Memory B cell (primary cell): ENCODE results near the gene KBTBD7.

Experiments used
- ATAC-seq: fragments of 150-1000 bp; cut with Tn5 transposase; 2 replicates; pipeline ENCODE4 v1.10.0; 2021; ENCODE audit warnings: low read depth, mild to moderate bottlenecking, moderate library complexity
- DNase-seq, 2 donors: peaks; one replicate each; pipeline ENCODE4 v3.0.0; 2022; ENCODE audit warnings: low spot score in 2 of 2
- H3K27ac Mint-ChIP-seq: one replicate; pipeline ENCODE4 v1.8.0; 2022; ENCODE audit warnings: mild to moderate bottlenecking, moderate library complexity, mixed read lengths
- H3K27me3 Mint-ChIP-seq: one replicate; pipeline ENCODE4 v1.8.0; 2022; ENCODE audit warnings: mixed read lengths
- H3K36me3 Mint-ChIP-seq: one replicate; pipeline ENCODE4 v1.8.0; 2022; ENCODE audit warnings: mild to moderate bottlenecking, mixed read lengths
- H3K4me1 Mint-ChIP-seq: one replicate; pipeline ENCODE4 v1.8.0; 2022; ENCODE audit warnings: mixed read lengths
- H3K4me3 Mint-ChIP-seq: one replicate; pipeline ENCODE4 v1.8.0; 2022; ENCODE audit warnings: mild to moderate bottlenecking, moderate library complexity, mixed read lengths
- H3K9me3 Mint-ChIP-seq: one replicate; pipeline ENCODE4 v1.8.0; 2022; ENCODE audit warnings: mixed read lengths

The KBTBD7 gene

DNA sequence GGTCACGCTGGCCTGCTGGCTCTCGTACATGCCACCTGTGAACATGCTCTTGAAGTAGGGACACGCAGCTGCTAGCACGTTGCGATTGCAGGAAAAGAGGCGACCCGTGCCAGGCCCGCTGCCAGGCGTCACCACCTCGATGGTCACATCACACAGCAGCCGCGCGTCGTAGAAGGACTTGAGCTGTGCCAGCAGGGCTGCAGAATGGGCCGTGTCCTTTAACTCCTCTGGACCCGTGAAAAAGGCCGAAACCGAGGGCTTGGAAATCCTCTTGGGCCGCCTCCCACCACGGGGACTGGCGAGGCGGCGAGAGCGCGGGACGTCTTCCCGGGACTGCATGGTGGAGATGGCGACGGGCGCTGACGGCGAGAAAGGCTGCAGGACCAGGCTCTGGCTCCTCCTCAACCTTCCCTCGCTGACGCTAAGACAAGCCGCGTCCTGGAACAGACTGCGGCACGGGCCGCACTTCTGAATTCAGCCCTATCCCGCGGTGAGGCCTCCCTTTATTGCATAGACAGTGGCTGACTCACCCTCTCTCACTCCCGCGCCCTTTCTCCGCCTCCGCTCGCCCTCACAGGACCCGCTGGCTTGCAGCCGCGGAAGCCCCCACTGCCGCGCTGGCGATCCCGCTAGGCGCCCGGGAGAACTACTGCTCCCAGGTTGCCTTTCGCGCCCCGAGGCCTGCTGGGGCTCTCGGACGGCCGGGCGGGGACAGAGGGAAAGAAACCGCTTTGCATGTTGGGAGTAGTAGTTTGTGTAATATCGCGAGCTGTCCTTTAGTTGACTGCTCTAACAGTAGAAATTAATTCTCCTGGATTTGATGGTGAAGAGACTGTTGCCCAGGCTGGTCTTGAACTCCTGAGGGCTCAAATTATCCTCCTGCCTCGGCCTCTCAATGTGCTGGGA lies at the start of gene KBTBD7:
Gene KBTBD7 (minus strand): TSS at position 651 of the 906 bp plus-strand sequence. CDS start 312 bp downstream, at position 339.
- peak; percentile 94 for ATAC-seq
- Mint-ChIP-seq H3K27me3 (no peaks in the 10 kb centered on the region), H3K36me3 (peaks cover 14% of the 10 kb centered on the region), H3K4me3 (peak within 1 kb of the TSS; percentile 93), H3K4me1 (peaks cover 27% of the 10 kb centered on the region), H3K27ac (peak within 1 kb of the TSS; percentile 89), H3K9me3 (no peaks in the 10 kb centered on the region)
- peak; percentile 79 to 83 for DNase-seq

GRCh38 chr13:41241626-41242025 lies 47.3 kb upstream of the KBTBD7 start:
- H3K27me3 Mint-ChIP-seq, result no peaks in the 10 kb centered on the region
- H3K36me3 Mint-ChIP-seq, result peaks cover 14% of the 10 kb centered on the region
- no peak for DNase-seq
- no peak overlapping the region for H3K4me3 Mint-ChIP-seq
- no peaks in the 10 kb centered on the region for H3K9me3 Mint-ChIP-seq
- no peaks in the 10 kb centered on the region for H3K4me1 Mint-ChIP-seq
- no peak for ATAC-seq
- H3K27ac Mint-ChIP-seq, result no peak overlapping the region

DNA sequence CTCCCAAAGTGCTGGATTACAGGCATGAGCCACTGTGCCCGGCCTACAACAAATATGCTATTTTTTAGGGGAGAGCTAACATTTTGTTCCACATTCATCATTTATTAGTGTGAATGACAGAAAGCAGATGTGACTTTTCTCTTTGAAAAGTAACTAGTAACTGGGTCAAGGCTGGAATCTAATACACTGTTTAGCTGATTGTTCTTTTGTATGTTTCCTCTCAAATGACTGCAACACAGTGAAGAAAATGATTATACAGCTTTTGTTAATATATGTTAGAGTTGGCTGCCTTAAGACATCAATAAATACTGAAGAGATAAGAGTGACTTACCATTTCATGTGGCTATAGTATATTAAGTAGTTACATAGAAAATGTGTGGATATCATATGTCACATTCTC lies 42.0 kb upstream of the KBTBD7 start:
- Mint-ChIP-seq H3K9me3 (no peaks in the 10 kb centered on the region), H3K27ac (no peak overlapping the region), H3K27me3 (no peaks in the 10 kb centered on the region), H3K36me3 (peaks cover 27% of the 10 kb centered on the region), H3K4me3 (no peak overlapping the region), H3K4me1 (peaks cover 13% of the 10 kb centered on the region)
- ATAC-seq, result no peak
- no peak for DNase-seq

- Mint-ChIP-seq H3K4me1 (peaks cover 13% of the 10 kb centered on the region), H3K36me3 (peaks cover 25% of the 10 kb centered on the region), H3K27ac (peak overlapping the region; percentile 82), H3K27me3 (no peaks in the 10 kb centered on the region), H3K4me3 (no peak overlapping the region), H3K9me3 (no peaks in the 10 kb centered on the region)
- DNase-seq (no peak), ATAC-seq (no peak)
These were observed 38.5 kb upstream of the KBTBD7 start for GRCh38 chr13:41232578-41233480.

GRCh38 chr13:41231786-41232185 lies 37.4 kb upstream of the KBTBD7 start:
- DNase-seq (no peak), ATAC-seq (no peak)
- Mint-ChIP-seq H3K27me3 (no peaks in the 10 kb centered on the region), H3K4me3 (no peak overlapping the region), H3K9me3 (no peaks in the 10 kb centered on the region), H3K27ac (no peak overlapping the region), H3K36me3 (peaks cover 26% of the 10 kb centered on the region), H3K4me1 (peaks cover 13% of the 10 kb centered on the region)

- H3K9me3 Mint-ChIP-seq, result no peaks in the 10 kb centered on the region
- H3K4me3 Mint-ChIP-seq, result no peak overlapping the region
- no peaks in the 10 kb centered on the region for H3K27me3 Mint-ChIP-seq
- peaks cover 13% of the 10 kb centered on the region for H3K4me1 Mint-ChIP-seq
- ATAC-seq (no peak), DNase-seq (no peak)
- H3K27ac Mint-ChIP-seq, result no peak overlapping the region
- peaks cover 28% of the 10 kb centered on the region for H3K36me3 Mint-ChIP-seq
These were observed 36.8 kb upstream of the KBTBD7 start for GRCh38 chr13:41231025-41231677.

GRCh38 chr13:41229356-41229755 lies 35.0 kb upstream of the KBTBD7 start:
- no peak overlapping the region for H3K27ac Mint-ChIP-seq
- DNase-seq (no peak), ATAC-seq (no peak)
- H3K27me3 Mint-ChIP-seq, result no peaks in the 10 kb centered on the region
- no peaks in the 10 kb centered on the region for H3K9me3 Mint-ChIP-seq
- H3K36me3 Mint-ChIP-seq, result peaks cover 22% of the 10 kb centered on the region
- peaks cover 13% of the 10 kb centered on the region for H3K4me1 Mint-ChIP-seq
- no peak overlapping the region for H3K4me3 Mint-ChIP-seq

- no peak for ATAC-seq
- no peak overlapping the region for H3K4me3 Mint-ChIP-seq
- no peaks in the 10 kb centered on the region for H3K27me3 Mint-ChIP-seq
- DNase-seq, result no peak
- no peak overlapping the region for H3K27ac Mint-ChIP-seq
- H3K9me3 Mint-ChIP-seq, result no peaks in the 10 kb centered on the region
- peaks cover 17% of the 10 kb centered on the region for H3K36me3 Mint-ChIP-seq
- H3K4me1 Mint-ChIP-seq, result peaks cover 5% of the 10 kb centered on the region
These were observed 30.0 kb upstream of the KBTBD7 start for GRCh38 chr13:41224113-41225110.

GRCh38 chr13:41222259-41222852 lies 28.0 kb upstream of the KBTBD7 start:
- Mint-ChIP-seq H3K4me1 (peaks cover 5% of the 10 kb centered on the region), H3K36me3 (peaks cover 18% of the 10 kb centered on the region), H3K4me3 (no peak overlapping the region), H3K9me3 (no peaks in the 10 kb centered on the region), H3K27me3 (no peaks in the 10 kb centered on the region), H3K27ac (no peak overlapping the region)
- peak; percentile 92 for ATAC-seq
- peak; percentile 62 to 64 for DNase-seq

DNA sequence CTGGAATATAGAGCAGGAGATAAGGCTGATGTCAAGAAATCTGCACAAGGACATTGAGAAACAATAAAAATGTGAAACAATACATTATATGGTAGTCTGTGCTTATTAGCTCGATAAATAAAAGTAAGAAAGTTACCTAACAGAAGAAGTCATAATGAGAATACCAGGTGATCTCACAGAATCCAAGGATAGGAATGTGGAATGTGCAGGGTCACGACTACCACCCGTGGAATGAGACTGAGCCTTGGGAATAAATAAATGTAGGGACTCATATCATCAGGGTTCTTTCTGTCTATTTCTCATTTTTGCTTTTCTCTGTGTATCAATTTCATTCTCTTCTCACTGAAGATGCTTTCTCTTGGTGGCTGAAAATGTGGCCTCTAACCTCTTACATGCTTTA lies 26.0 kb upstream of the KBTBD7 start:
- H3K27me3 Mint-ChIP-seq, result no peaks in the 10 kb centered on the region
- H3K27ac Mint-ChIP-seq, result no peak overlapping the region
- no peak for ATAC-seq
- H3K4me3 Mint-ChIP-seq, result no peak overlapping the region
- H3K4me1 Mint-ChIP-seq, result peaks cover 5% of the 10 kb centered on the region
- H3K36me3 Mint-ChIP-seq, result peaks cover 19% of the 10 kb centered on the region
- H3K9me3 Mint-ChIP-seq, result no peaks in the 10 kb centered on the region
- no peak for DNase-seq

DNA sequence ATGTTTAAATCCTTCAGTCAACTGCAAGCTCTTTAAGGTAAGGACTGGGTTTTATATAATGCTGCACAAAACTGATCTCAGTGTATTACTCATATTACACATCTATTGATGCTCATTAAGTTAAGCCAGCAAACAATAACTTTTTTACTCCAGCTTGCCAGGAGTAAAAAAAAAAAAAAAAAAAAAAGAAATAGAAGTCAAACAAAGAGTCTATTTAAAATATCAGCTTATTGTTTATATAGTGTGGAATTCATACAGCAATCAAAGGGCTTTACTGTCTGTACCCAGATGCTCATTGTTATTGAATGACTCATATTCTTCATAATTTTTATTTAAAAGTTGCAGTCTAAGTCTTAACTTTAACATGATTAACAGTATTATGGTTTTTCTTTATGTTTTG lies 21.8 kb upstream of the KBTBD7 start:
- H3K27me3 Mint-ChIP-seq, result no peaks in the 10 kb centered on the region

DNA sequence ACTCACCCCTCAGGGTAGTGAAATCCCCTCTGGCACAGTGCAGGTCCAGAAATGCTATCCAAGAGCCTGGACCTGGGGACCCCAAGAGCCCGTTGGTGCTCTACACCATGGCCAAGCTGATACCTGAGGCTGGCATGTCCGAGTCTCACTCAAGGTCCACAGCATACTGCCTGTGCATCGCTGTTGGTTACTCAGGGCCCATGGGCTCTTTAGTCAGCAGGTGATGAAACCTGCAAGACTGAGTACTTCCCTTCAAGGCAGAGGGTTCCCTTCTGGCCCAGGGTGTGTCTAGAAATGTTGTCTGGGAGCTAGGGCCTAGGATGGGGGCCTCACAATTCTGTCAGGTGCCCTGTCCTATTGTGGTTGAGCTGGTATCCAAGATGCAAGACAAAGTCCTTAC lies 19.6 kb upstream of the KBTBD7 start:
- Mint-ChIP-seq H3K36me3 (peaks cover 12% of the 10 kb centered on the region), H3K4me1 (no peaks in the 10 kb centered on the region), H3K27me3 (no peaks in the 10 kb centered on the region), H3K27ac (no peak overlapping the region), H3K4me3 (no peak overlapping the region), H3K9me3 (peaks cover 7% of the 10 kb centered on the region)
- DNase-seq (no peak), ATAC-seq (no peak)

More for the DNA sequence above, 21.8 kb upstream of the KBTBD7 start:
- no peak overlapping the region for H3K4me3 Mint-ChIP-seq
- no peaks in the 10 kb centered on the region for H3K4me1 Mint-ChIP-seq
- peaks cover 4% of the 10 kb centered on the region for H3K9me3 Mint-ChIP-seq
- H3K27ac Mint-ChIP-seq, result no peak overlapping the region
- H3K36me3 Mint-ChIP-seq, result peaks cover 17% of the 10 kb centered on the region
- DNase-seq, result no peak
- ATAC-seq, result no peak
